NCI-H460 (cell line): Measurements from ENCODE around the gene GNMT. TPM values are rescaled to one million over a fixed set of nuclear protein-coding genes. Genes with fewer than 3 reads are reported as not detected.

Source experiments
- DNase-seq: peaks from one replicate; pipeline ENCODE4 v3.0.0-alpha.2; 2016; ENCODE audit warnings: low read depth; ENCODE audit errors: extremely low read depth
- total RNA-seq: library from RNA; depleted of rRNA; stranded (reverse); fragments of >200 nt; shearing (Covaris generic); gene quantifications from 2 replicates; pipeline ENCODE4 v1.2.3, GENCODE V29; 2014; rRNA removed

The GNMT gene
- total RNA-seq, 1 experiment from 2014 or later = not detected

GRCh38 chr6:43009124-43009523 is 48.6 kb downstream of the GNMT start:
- no peak for DNase-seq

- DNase-seq = no peak
These were observed 50.7 kb downstream of the GNMT start for GRCh38 chr6:43011207-43011606.

GRCh38 chr6:43012364-43012763 is 51.8 kb downstream of the GNMT start:
- no peak for DNase-seq

- no peak for DNase-seq
These were observed 52.7 kb downstream of the GNMT start for GRCh38 chr6:43013097-43013842.

Other genes starting within 250 kb of the GNMT start
- gene PRPH2, start 238.2 kb upstream of the GNMT start, total RNA-seq = not detected in 2 replicates
- 20.6 and 23.0 TPM in 2 replicates for gene TBCC, start 214.7 kb upstream of the GNMT start, total RNA-seq
- gene BICRAL, start 178.7 kb upstream of the GNMT start, total RNA-seq = 7.1 and 7.3 TPM in 2 replicates
- 156 and 159 TPM in 2 replicates for gene RPL7L1, start 81.1 kb upstream of the GNMT start, total RNA-seq
- not detected in 2 replicates for gene PTCRA, start 44.7 kb upstream of the GNMT start, total RNA-seq
- gene CNPY3, start 31.3 kb upstream of the GNMT start, total RNA-seq = 25.7 and 29.8 TPM in 2 replicates
- gene PEX6, start 18.4 kb downstream of the GNMT start, total RNA-seq = 22.2 and 22.4 TPM in 2 replicates
- gene PPP2R5D, start 23.8 kb downstream of the GNMT start, total RNA-seq = 34.8 and 35.7 TPM in 2 replicates
- 38.0 and 45.9 TPM in 2 replicates for gene MEA1, start 53.2 kb downstream of the GNMT start, total RNA-seq
- 30.6 and 32.4 TPM in 2 replicates for gene KLHDC3, start 53.5 kb downstream of the GNMT start, total RNA-seq
- gene RRP36, start 60.9 kb downstream of the GNMT start, total RNA-seq = 45.6 and 53.3 TPM in 2 replicates
- gene CUL7, start 93.1 kb downstream of the GNMT start, total RNA-seq = 7.0 and 8.2 TPM in 2 replicates
- 24.6 and 38.1 TPM in 2 replicates for gene MRPL2, start 98.7 kb downstream of the GNMT start, total RNA-seq
- 9.6 and 10.1 TPM in 2 replicates for gene KLC4, start 98.9 kb downstream of the GNMT start, total RNA-seq
- gene PTK7, start 115.6 kb downstream of the GNMT start, total RNA-seq = 1.2 and 1.3 TPM in 2 replicates
- 16.4 and 21.1 TPM in 2 replicates for gene SRF, start 210.5 kb downstream of the GNMT start, total RNA-seq
- 16.4 and 20.8 TPM in 2 replicates for gene CUL9, start 221.4 kb downstream of the GNMT start, total RNA-seq